ENCODE results near the gene ZHX3.

ZHX3 gene

GRCh38 chr20:41229259-41229658 lies 88.3 kb downstream of the ZHX3 start:
- H3K23ac ChIP-seq (ENCODE audit: low read depth, low read length, poor library complexity): no peak overlapping the region
- H3K4ac ChIP-seq (ENCODE audit: low read length): no peak overlapping the region
- H2BK12ac ChIP-seq (ENCODE audit: low read length): no peak overlapping the region
- H3K9ac ChIP-seq (ENCODE audit: low read depth, low read length, poor library complexity): no peak overlapping the region
- no peak overlapping the region for H2BK15ac ChIP-seq (ENCODE audit: low read length)
- H3K27ac ChIP-seq (replicated peaks; ENCODE audit: low read length): no peak overlapping the region
- H3K27me3 ChIP-seq (ENCODE audit: control insufficient read depth in 3 of 3, insufficient read depth in 3 of 3, low read depth in 1 of 3, low read length in 3 of 3): no peaks in the 10 kb centered on the region
- DNase-seq (ENCODE audit: low spot score): no peak
- H3K36me3 ChIP-seq (replicated peaks in 1 of 2; ENCODE audit: control insufficient read depth in 2 of 2, insufficient read depth in 2 of 2, low read length in 2 of 2): no peaks in the 10 kb centered on the region
- H2BK120ac ChIP-seq (ENCODE audit: low read depth, low read length): no peak overlapping the region
- H2BK5ac ChIP-seq (ENCODE audit: low read length): no peak overlapping the region
- H2AFZ ChIP-seq (ENCODE audit: low read length): no peak overlapping the region
- H4K91ac ChIP-seq (ENCODE audit: low read depth, low read length, poor library complexity): no peak overlapping the region
- no peak overlapping the region for H3K18ac ChIP-seq (ENCODE audit: low read length)
- H3K4me1 ChIP-seq (ENCODE audit: control insufficient read depth in 2 of 2, insufficient read depth in 1 of 2, low read depth in 1 of 2, low read length in 2 of 2): peaks cover 0 to 7% of the 10 kb centered on the region in 2 donors
- H2AK5ac ChIP-seq (ENCODE audit: low read depth, low read length): no peak overlapping the region
- H3K4me2 ChIP-seq (ENCODE audit: insufficient read depth, low read length, poor library complexity, severe bottlenecking): no peak overlapping the region
- no peaks in the 10 kb centered on the region for H3K79me1 ChIP-seq (ENCODE audit: low read depth, low read length)
- H3K4me3 ChIP-seq (ENCODE audit: low read length in 2 of 2): no peak overlapping the region
- no peak overlapping the region for H3K14ac ChIP-seq (ENCODE audit: low read length)
- no peaks in the 10 kb centered on the region for H3K9me3 ChIP-seq (replicated peaks in 1 of 2; ENCODE audit: control insufficient read depth in 2 of 2, insufficient read depth in 1 of 2, low read depth in 1 of 2, low read length in 2 of 2)
- no peak overlapping the region for H4K8ac ChIP-seq (ENCODE audit: low read depth, low read length)

- Histone ChIP-seq H3K4ac (ENCODE audit: low read length) (no peak overlapping the region), H3K4me1 (ENCODE audit: control insufficient read depth in 2 of 2, insufficient read depth in 1 of 2, low read depth in 1 of 2, low read length in 2 of 2) (peaks cover 0 to 7% of the 10 kb centered on the region in 2 donors), H3K36me3 (replicated peaks in 1 of 2; ENCODE audit: control insufficient read depth in 2 of 2, insufficient read depth in 2 of 2, low read length in 2 of 2) (no peaks in the 10 kb centered on the region), H3K79me1 (ENCODE audit: low read depth, low read length) (no peaks in the 10 kb centered on the region), H2AK5ac (ENCODE audit: low read depth, low read length) (no peak overlapping the region), H2BK12ac (ENCODE audit: low read length) (no peak overlapping the region), H2BK15ac (ENCODE audit: low read length) (no peak overlapping the region), H3K9me3 (replicated peaks in 1 of 2; ENCODE audit: control insufficient read depth in 2 of 2, insufficient read depth in 1 of 2, low read depth in 1 of 2, low read length in 2 of 2) (no peaks in the 10 kb centered on the region), H3K4me3 (ENCODE audit: low read length in 2 of 2) (no peak overlapping the region), H3K9ac (ENCODE audit: low read depth, low read length, poor library complexity) (no peak overlapping the region), H2BK120ac (ENCODE audit: low read depth, low read length) (no peak overlapping the region), H4K8ac (ENCODE audit: low read depth, low read length) (no peak overlapping the region), H3K23ac (ENCODE audit: low read depth, low read length, poor library complexity) (no peak overlapping the region), H2AFZ (ENCODE audit: low read length) (no peak overlapping the region), H2BK5ac (ENCODE audit: low read length) (no peak overlapping the region), H4K91ac (ENCODE audit: low read depth, low read length, poor library complexity) (no peak overlapping the region), H3K27ac (replicated peaks; ENCODE audit: low read length) (no peak overlapping the region), H3K4me2 (ENCODE audit: insufficient read depth, low read length, poor library complexity, severe bottlenecking) (no peak overlapping the region), H3K27me3 (ENCODE audit: control insufficient read depth in 3 of 3, insufficient read depth in 3 of 3, low read depth in 1 of 3, low read length in 3 of 3) (no peaks in the 10 kb centered on the region), H3K14ac (ENCODE audit: low read length) (no peak overlapping the region), H3K18ac (ENCODE audit: low read length) (no peak overlapping the region)
- DNase-seq (ENCODE audit: low spot score): no peak
Observed at GRCh38 chr20:41228858-41229257, 88.7 kb downstream of the ZHX3 start.

GRCh38 chr20:41226426-41226825 lies 91.1 kb downstream of the ZHX3 start:
- Histone ChIP-seq H4K8ac (ENCODE audit: low read depth, low read length) (no peak overlapping the region), H3K79me1 (ENCODE audit: low read depth, low read length) (no peaks in the 10 kb centered on the region), H3K4me3 (ENCODE audit: low read length in 2 of 2) (no peak overlapping the region), H3K4me2 (ENCODE audit: insufficient read depth, low read length, poor library complexity, severe bottlenecking) (no peak overlapping the region), H3K18ac (ENCODE audit: low read length) (no peak overlapping the region), H3K4me1 (ENCODE audit: control insufficient read depth in 2 of 2, insufficient read depth in 1 of 2, low read depth in 1 of 2, low read length in 2 of 2) (peaks cover 3 to 7% of the 10 kb centered on the region in 2 donors), H3K4ac (ENCODE audit: low read length) (no peak overlapping the region), H2BK5ac (ENCODE audit: low read length) (no peak overlapping the region), H2BK15ac (ENCODE audit: low read length) (no peak overlapping the region), H2BK12ac (ENCODE audit: low read length) (no peak overlapping the region), H3K14ac (ENCODE audit: low read length) (no peak overlapping the region), H3K9ac (ENCODE audit: low read depth, low read length, poor library complexity) (no peak overlapping the region), H3K9me3 (replicated peaks in 1 of 2; ENCODE audit: control insufficient read depth in 2 of 2, insufficient read depth in 1 of 2, low read depth in 1 of 2, low read length in 2 of 2) (no peaks in the 10 kb centered on the region), H3K27me3 (ENCODE audit: control insufficient read depth in 3 of 3, insufficient read depth in 3 of 3, low read depth in 1 of 3, low read length in 3 of 3) (no peaks in the 10 kb centered on the region), H2BK120ac (ENCODE audit: low read depth, low read length) (no peak overlapping the region), H3K23ac (ENCODE audit: low read depth, low read length, poor library complexity) (no peak overlapping the region), H4K91ac (ENCODE audit: low read depth, low read length, poor library complexity) (no peak overlapping the region), H2AK5ac (ENCODE audit: low read depth, low read length) (no peak overlapping the region), H2AFZ (ENCODE audit: low read length) (no peak overlapping the region), H3K27ac (replicated peaks; ENCODE audit: low read length) (no peak overlapping the region), H3K36me3 (replicated peaks in 1 of 2; ENCODE audit: control insufficient read depth in 2 of 2, insufficient read depth in 2 of 2, low read length in 2 of 2) (no peaks in the 10 kb centered on the region)
- no CpG with 5 or more reads among the region's 1 CpG for WGBS, 2 donors (ENCODE audit: extremely low coverage in 2 of 2, insufficient read length in 2 of 2, insufficient replicate concordance in 1 of 2)
- no peak for DNase-seq (ENCODE audit: low spot score)

- H4K91ac ChIP-seq (ENCODE audit: low read depth, low read length, poor library complexity): no peak overlapping the region
- H2AK5ac ChIP-seq (ENCODE audit: low read depth, low read length): no peak overlapping the region
- no peak overlapping the region for H2BK12ac ChIP-seq (ENCODE audit: low read length)
- H3K4me1 ChIP-seq (ENCODE audit: control insufficient read depth in 2 of 2, insufficient read depth in 1 of 2, low read depth in 1 of 2, low read length in 2 of 2): peaks cover 3 to 7% of the 10 kb centered on the region in 2 donors
- no CpG with 5 or more reads among the region's 1 CpG for WGBS, 2 donors (ENCODE audit: extremely low coverage in 2 of 2, insufficient read length in 2 of 2, insufficient replicate concordance in 1 of 2)
- no peak overlapping the region for H3K4me3 ChIP-seq (ENCODE audit: low read length in 2 of 2)
- H3K9me3 ChIP-seq (replicated peaks in 1 of 2; ENCODE audit: control insufficient read depth in 2 of 2, insufficient read depth in 1 of 2, low read depth in 1 of 2, low read length in 2 of 2): no peaks in the 10 kb centered on the region
- no peaks in the 10 kb centered on the region for H3K36me3 ChIP-seq (replicated peaks in 1 of 2; ENCODE audit: control insufficient read depth in 2 of 2, insufficient read depth in 2 of 2, low read length in 2 of 2)
- no peak overlapping the region for H2BK5ac ChIP-seq (ENCODE audit: low read length)
- H4K8ac ChIP-seq (ENCODE audit: low read depth, low read length): no peak overlapping the region
- no peak overlapping the region for H3K18ac ChIP-seq (ENCODE audit: low read length)
- no peak overlapping the region for H2AFZ ChIP-seq (ENCODE audit: low read length)
- H3K23ac ChIP-seq (ENCODE audit: low read depth, low read length, poor library complexity): no peak overlapping the region
- no peak for DNase-seq (ENCODE audit: low spot score)
- H3K4me2 ChIP-seq (ENCODE audit: insufficient read depth, low read length, poor library complexity, severe bottlenecking): no peak overlapping the region
- no peak overlapping the region for H2BK120ac ChIP-seq (ENCODE audit: low read depth, low read length)
- no peak overlapping the region for H3K9ac ChIP-seq (ENCODE audit: low read depth, low read length, poor library complexity)
- no peak overlapping the region for H2BK15ac ChIP-seq (ENCODE audit: low read length)
- H3K14ac ChIP-seq (ENCODE audit: low read length): no peak overlapping the region
- H3K79me1 ChIP-seq (ENCODE audit: low read depth, low read length): no peaks in the 10 kb centered on the region
- H3K27me3 ChIP-seq (ENCODE audit: control insufficient read depth in 3 of 3, insufficient read depth in 3 of 3, low read depth in 1 of 3, low read length in 3 of 3): no peaks in the 10 kb centered on the region
- no peak overlapping the region for H3K27ac ChIP-seq (replicated peaks; ENCODE audit: low read length)
- H3K4ac ChIP-seq (ENCODE audit: low read length): no peak overlapping the region
Observed at GRCh38 chr20:41225091-41225490, 92.4 kb downstream of the ZHX3 start.
